ENCODE measurements around the gene KLRC3.
"Not testable (repeated sequence)": the region's sequence is repeated elsewhere in the genome, so short reads cannot be mapped to it uniquely, and the experiment has no call there.

KLRC3 gene

DNA sequence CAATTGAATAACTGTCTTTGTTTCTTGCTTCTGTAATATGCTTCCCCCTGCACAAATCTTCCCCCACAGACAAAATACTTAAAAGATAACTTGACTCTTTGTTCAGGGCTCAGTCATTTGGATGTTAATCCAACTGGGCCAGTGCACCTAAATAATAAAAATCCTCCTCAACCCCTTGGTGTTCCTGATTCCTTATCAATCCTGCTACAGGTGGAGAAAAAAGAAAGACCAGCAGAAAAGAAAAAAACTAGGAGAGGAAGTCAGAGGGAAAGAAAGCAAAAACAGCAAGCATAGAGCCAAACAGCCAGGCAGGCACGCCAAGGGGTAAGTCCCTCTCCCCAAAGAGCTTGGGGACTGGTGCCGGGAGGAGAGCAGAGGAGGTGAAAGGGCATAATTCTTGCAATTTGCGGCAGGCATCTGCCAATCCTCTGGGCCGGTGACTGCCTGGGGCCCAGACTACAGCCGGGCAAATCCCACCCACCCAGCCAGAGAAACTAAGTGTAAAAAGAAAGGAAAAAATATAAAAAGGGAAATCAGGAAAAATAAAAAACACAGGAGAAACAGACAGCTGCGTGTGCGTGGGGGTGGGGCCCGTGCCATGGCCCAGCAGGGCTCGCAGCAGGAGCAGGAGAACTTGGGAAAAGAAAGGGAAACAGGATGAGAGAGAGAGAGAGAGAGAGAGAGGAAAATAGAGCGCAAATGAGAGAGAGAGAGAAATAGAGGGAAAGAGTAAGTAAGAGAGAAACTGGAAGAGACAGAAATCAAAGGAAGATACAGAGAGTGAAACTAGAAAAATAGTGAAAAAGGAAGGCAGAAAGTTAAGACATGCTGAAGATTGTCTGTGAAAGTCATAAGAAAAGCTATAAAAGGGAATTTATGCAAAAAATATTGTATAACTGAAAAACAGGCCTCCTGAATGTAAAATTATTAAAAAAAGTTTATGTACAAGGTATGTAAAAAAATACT is 51.9 kb downstream of the KLRC3 start:
- Histone ChIP-seq H3K36me3 (no peaks in the 10 kb centered on the region), H3K9me3 (peaks cover 19% of the 10 kb centered on the region), H3K4me3 (no peak overlapping the region), H3K27ac (no peak overlapping the region), H3K27me3 (no peaks in the 10 kb centered on the region), H3K4me2 (no peak overlapping the region), H4K20me1 (no peaks in the 10 kb centered on the region), H3K4me1 (peaks cover 35% of the 10 kb centered on the region), H3K9ac (no peak overlapping the region)
- TF ChIP-seq Cebpa-rat (IDR thresholded peaks at IDR 0.05), result no peak

DNA sequence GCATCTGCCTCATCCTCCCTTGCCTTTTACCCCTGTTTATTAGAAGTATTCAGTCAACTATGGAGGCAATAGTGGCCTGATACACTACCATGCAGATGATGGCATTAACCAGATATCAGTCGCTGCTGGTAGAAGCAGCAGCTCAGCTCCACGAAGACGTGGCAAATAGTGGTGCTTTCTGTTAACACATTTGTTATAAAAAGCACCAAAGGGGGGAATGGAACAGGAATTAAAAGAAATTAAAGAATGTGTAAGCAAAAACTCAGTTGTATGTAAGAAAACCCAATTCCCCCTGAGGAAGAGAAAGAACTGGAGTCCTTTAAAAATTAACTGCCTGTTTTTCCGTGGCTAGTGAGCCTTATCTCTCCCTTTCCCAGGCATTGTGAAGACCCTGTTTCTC is 52.7 kb downstream of the KLRC3 start:
- H3K4me1 ChIP-seq, result peaks cover 37% of the 10 kb centered on the region
- not testable (repeated sequence) for H3K36me3 ChIP-seq, H3K4me3 ChIP-seq, H3K4me2 ChIP-seq, H4K20me1 ChIP-seq, H3K27me3 ChIP-seq, H3K9ac ChIP-seq, H3K27ac ChIP-seq
- peaks cover 19% of the 10 kb centered on the region for H3K9me3 ChIP-seq

DNA sequence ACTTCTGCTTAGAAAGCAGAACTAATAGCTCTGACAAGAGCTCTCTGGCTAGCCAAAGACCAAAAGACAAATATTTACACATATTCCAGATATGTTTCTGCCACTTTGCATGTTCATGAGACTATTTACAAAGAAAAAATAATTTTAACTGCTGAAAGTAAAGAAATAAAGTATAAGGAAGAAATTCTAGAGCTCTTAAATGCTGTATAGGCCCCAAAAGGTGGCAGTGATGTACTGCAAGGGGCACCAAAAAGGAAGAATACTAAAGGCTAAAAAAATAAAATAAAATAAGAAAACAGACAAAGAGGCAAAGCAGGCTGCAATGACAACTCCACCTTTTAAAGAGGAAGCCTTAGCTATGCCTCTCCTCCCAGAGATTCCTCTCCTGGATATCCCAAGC is 53.5 kb downstream of the KLRC3 start:
- H3K36me3 ChIP-seq, result no peaks in the 10 kb centered on the region
- no peaks in the 10 kb centered on the region for H4K20me1 ChIP-seq
- H3K4me3 ChIP-seq, result no peak overlapping the region
- no peaks in the 10 kb centered on the region for H3K27me3 ChIP-seq
- no peak for TF ChIP-seq Cebpa-rat (IDR thresholded peaks at IDR 0.05)
- no peak overlapping the region for H3K4me2 ChIP-seq
- no peak overlapping the region for H3K9ac ChIP-seq
- no peak overlapping the region for H3K27ac ChIP-seq
- peaks cover 40% of the 10 kb centered on the region for H3K4me1 ChIP-seq
- H3K9me3 ChIP-seq, result peaks cover 19% of the 10 kb centered on the region

DNA sequence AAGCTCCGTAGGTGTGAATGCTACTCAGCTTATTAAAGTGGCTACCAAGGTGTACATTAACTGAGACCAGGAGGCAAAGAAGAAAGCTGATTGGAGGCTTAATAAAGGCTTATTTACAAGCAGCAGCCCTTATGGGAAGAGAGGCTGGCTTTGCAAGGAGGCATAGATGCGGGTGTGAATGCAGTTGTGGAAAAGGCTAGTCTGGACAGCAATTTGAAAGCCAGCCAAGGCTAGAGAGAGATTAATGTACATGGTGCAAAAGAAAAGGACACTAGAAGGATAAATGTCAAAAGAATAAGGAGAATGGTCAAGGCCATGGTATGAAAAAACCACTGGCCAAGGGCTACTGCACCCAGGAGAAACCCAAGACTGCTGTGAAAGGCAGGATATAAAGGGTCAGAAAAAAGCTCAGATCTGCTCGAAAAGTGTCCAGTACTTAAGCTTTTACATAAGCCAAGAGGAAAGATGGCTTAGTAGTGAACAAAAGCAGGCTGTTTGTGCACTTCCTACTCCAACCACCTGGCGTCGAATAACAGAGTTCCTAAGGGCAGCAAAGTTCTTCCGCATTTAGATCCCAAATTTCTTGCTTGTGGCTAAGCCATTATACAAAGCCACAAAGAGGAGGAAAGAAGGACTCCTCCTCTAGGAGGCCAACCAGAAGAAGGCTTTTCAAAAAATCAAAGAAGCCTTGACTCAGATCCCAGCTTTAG is 54.5 kb downstream of the KLRC3 start:
- no peak for TF ChIP-seq Cebpa-rat (IDR thresholded peaks at IDR 0.05)
- H3K9me3 ChIP-seq, result peaks cover 19% of the 10 kb centered on the region
- H3K36me3 ChIP-seq, result no peaks in the 10 kb centered on the region
- peaks cover 48% of the 10 kb centered on the region for H3K4me1 ChIP-seq
- H3K4me3 ChIP-seq, result peak overlapping the region; percentile 74
- peak overlapping the region; percentile 98 for H3K4me2 ChIP-seq
- peak overlapping the region; percentile 83 for H3K9ac ChIP-seq
- H4K20me1 ChIP-seq, result no peaks in the 10 kb centered on the region
- H3K27ac ChIP-seq, result peak overlapping the region; percentile 91
- H3K27me3 ChIP-seq, result no peaks in the 10 kb centered on the region

DNA sequence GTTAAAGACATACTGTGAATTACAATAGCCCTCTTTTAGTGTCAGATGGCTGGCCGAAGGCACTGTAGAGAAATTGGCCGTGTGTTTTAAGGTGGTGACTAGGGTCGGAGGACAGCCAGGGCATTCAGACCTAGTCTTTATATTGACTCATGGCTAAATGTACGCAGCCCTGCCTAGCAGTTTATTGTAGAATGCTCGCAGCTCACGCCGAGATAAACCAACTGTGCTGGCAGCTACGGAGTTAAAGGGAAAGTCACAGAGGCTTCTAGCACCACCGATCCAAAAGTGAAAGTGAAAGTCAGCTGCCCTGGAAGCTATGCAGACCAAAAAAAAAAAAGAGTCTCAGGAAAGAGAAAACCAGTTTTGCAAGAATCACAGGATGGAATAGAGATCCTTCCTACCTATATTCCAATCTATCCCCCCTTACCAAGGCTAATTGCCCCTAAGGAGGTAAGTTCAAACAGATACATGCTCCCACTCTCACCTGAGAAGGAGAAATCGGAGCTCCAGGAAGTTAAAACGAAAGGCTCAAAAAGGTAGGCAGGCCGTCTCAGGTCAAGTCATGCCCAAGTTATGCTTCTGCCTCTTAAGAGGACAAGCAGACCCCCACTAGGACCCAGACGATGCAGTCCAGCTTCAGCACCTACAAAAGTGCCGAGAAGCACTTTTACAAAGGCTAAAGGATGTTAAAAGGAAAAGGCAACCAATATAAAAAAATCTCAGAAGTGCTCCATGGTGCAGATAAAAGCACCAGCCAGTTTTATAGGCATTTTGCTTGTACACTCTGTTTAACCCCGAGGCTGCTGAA is 55.4 kb downstream of the KLRC3 start:
- H3K4me1 ChIP-seq, result peaks cover 49% of the 10 kb centered on the region

DNA sequence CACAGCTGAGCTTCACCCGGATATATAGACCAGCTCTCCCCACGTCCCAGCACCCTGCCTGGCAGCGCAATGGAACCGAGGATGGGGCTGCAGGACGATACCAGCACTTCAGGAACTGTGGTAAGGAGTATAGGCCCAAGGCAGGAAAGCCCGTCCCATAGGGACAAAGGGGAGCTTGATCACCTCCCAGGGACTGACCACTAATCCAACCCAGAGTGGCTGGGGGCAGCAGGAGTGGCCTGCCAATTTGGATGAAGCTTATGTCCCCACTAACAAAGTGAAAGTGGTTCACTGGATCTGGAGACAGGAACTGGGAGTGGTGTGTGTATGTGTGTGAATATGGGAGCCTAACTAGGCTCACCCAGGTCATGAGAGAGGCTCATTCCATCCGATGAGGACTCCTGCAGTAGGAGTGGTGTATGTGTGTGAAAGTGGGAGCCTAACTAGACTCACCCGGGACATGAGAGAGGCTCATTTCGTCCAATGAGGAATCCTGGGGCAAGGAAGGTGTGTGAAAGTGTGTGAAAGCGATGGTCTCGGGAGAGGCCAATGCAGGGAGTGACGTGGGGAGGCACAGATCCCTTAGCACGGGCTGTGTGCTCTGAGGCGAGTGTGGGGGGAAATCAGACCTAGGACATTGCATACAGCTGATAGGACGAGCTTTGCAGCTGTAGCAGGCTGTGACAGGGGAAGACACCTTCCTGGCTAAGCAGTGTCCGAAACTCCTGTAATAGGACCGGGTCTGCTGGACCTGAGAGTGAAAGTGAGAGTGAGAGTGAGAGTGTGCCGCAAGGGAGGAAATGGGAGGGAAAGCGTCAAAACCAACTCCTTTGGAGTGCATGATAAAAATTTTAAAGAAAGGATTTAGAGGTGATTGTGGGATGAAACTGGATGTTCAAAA is 56.2 kb downstream of the KLRC3 start:
- peak overlapping the region; percentile 74 for H3K4me3 ChIP-seq
- no peaks in the 10 kb centered on the region for H3K36me3 ChIP-seq
- H3K4me2 ChIP-seq, result peak overlapping the region; percentile 98
- H3K27me3 ChIP-seq, result no peaks in the 10 kb centered on the region
- no peaks in the 10 kb centered on the region for H4K20me1 ChIP-seq
- peak overlapping the region; percentile 83 for H3K9ac ChIP-seq
- peaks cover 49% of the 10 kb centered on the region for H3K4me1 ChIP-seq
- no peak for TF ChIP-seq Cebpa-rat (IDR thresholded peaks at IDR 0.05)
- H3K27ac ChIP-seq, result peak overlapping the region; percentile 91
- H3K9me3 ChIP-seq, result peaks cover 19% of the 10 kb centered on the region

More for the DNA sequence above, 55.4 kb downstream of the KLRC3 start:
- H3K4me3 ChIP-seq, result peak overlapping the region; percentile 74
- no peaks in the 10 kb centered on the region for H4K20me1 ChIP-seq
- no peak for TF ChIP-seq Cebpa-rat (IDR thresholded peaks at IDR 0.05)
- peak overlapping the region; percentile 91 for H3K27ac ChIP-seq
- no peaks in the 10 kb centered on the region for H3K36me3 ChIP-seq
- no peaks in the 10 kb centered on the region for H3K27me3 ChIP-seq
- H3K9ac ChIP-seq, result peak overlapping the region; percentile 83
- peak overlapping the region; percentile 98 for H3K4me2 ChIP-seq
- peaks cover 19% of the 10 kb centered on the region for H3K9me3 ChIP-seq

DNA sequence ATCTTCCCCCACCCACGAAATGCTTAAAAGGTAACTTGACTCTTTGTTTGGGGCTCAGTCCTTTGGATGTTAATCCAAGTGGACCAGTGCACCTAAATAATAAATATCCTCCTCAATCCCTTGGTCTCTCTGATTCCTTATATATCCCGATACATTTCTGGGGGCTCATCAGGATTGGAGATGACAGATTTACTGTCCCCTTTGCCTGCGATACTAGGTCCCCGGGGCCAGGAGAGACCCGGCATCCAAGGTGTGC is 56.8 kb downstream of the KLRC3 start:
- Histone ChIP-seq H3K27ac (peak overlapping the region; percentile 91), H3K4me2 (peak overlapping the region; percentile 98), H4K20me1 (no peaks in the 10 kb centered on the region), H3K9me3 (peaks cover 17% of the 10 kb centered on the region), H3K36me3 (no peaks in the 10 kb centered on the region), H3K4me3 (peak overlapping the region; percentile 74), H3K4me1 (peaks cover 49% of the 10 kb centered on the region), H3K9ac (peak overlapping the region; percentile 83), H3K27me3 (no peaks in the 10 kb centered on the region)
- no peak for TF ChIP-seq Cebpa-rat (IDR thresholded peaks at IDR 0.05)

DNA sequence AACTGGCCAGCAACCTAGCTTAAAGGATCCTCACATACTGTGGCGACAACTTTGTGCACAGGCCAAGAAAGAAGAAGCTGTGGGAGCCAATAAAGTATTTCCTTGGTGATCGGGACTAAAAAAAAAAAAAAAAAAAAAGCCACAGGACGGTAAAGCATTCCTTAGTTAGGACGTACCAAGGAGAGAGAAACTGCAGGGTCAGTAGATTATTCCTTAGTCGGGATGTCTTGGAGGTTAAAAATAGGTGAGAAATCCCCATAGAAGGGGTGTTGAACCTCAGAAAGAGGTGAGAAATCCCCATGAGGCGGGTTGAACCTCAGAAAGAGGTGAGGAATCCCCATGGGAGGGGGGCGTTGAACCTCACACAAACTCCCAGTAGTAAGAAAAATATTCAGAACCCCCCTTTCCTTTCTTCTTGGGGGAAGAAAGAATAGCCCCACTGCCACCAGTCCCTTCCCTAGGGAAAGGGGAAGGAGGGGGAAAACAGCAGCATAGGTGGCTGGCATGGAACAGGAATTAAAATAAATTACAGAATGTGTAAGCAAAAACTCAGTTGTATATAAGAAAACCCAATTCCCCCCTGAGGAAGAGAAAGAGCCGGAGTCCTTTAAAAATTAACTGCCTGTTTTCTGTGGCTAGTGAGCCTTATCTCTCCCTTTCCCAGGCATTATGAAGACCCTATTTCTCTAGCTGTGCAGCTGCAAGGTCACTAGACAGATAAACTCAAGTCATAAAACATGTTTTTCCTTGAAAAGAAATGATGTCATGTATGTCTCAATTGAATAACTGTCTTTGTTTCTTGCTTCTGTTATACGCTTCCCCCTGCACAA is 57.4 kb downstream of the KLRC3 start:
- peaks cover 12% of the 10 kb centered on the region for H3K9me3 ChIP-seq
- H3K27ac ChIP-seq, result peak overlapping the region; percentile 91
- H3K4me1 ChIP-seq, result peaks cover 49% of the 10 kb centered on the region
- H3K4me3 ChIP-seq, result peak overlapping the region; percentile 74; the same call in 1 of the 2 replicates
- H3K9ac ChIP-seq, result peak overlapping the region; percentile 50; the same call in 1 of the 2 replicates
- H4K20me1 ChIP-seq, result no peaks in the 10 kb centered on the region
- no peaks in the 10 kb centered on the region for H3K36me3 ChIP-seq
- no peak for TF ChIP-seq Cebpa-rat (IDR thresholded peaks at IDR 0.05)
- no peaks in the 10 kb centered on the region for H3K27me3 ChIP-seq
- peak overlapping the region; percentile 98 for H3K4me2 ChIP-seq
